GM12873 (cell line): ENCODE data around the gene GABRB1.

ENCODE experiments used
- CTCF ChIP-seq: IDR thresholded peaks from 2 replicates; pipeline ENCODE4 v1.5.1; 2012; ENCODE audit warnings: low read depth, mild to moderate bottlenecking, moderate library complexity, low read length, control low read depth; ENCODE audit not compliant: insufficient read depth; ENCODE audit errors: missing control alignments

Gene GABRB1

GRCh38 chr4:47209833-47210232 lies 178.5 kb downstream of the GABRB1 start:
- no peak for TF ChIP-seq CTCF

- no peak for TF ChIP-seq CTCF
These were observed 179.5 kb downstream of the GABRB1 start for GRCh38 chr4:47210828-47211227.

GRCh38 chr4:47213106-47213505 lies 181.7 kb downstream of the GABRB1 start:
- no peak for TF ChIP-seq CTCF

GRCh38 chr4:47213539-47213938 lies 182.2 kb downstream of the GABRB1 start:
- no peak for TF ChIP-seq CTCF

GRCh38 chr4:47213971-47214370 lies 182.6 kb downstream of the GABRB1 start:
- no peak for TF ChIP-seq CTCF

GRCh38 chr4:47215759-47216158 lies 184.4 kb downstream of the GABRB1 start:
- no peak for TF ChIP-seq CTCF

- no peak for TF ChIP-seq CTCF
These were observed 185.9 kb downstream of the GABRB1 start for GRCh38 chr4:47217291-47217690.
